ENCODE data around the gene TATDN2.

TATDN2 gene

DNA sequence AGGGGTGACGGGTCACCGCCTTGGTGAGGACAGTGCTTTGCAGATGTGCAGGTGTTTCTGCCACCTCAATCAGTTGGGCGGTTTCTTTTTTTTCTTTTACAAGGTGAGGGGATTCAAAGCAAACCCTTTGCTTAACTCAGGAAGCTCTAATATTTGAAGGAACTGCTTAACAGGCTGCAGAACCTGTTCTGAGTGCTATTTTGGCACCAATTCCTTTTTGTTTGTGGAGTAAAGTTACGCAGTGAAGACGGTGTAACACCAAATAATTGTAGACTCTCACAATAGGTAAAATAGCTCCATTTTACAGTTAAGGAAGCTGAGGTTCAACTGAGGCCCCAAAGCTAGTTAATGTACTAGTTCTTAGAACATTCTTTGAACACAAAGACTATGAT is 37.9 kb downstream of the TATDN2 start:
- TF ChIP-seq PATZ1 (CRISPR knock-in tag; IDR thresholded peaks at IDR 0.05; ENCODE audit: borderline replicate concordance) (no peak), ZFP3 (CRISPR knock-in tag; IDR thresholded peaks at IDR 0.05) (no peak), ZNF565 (CRISPR knock-in tag; conservative IDR thresholded peaks at IDR 0.05; ENCODE audit: low read depth) (no peak), GLIS3 (CRISPR knock-in tag; IDR thresholded peaks at IDR 0.05) (no peak), RARB (CRISPR knock-in tag; IDR thresholded peaks at IDR 0.05) (no peak), CSDC2 (CRISPR knock-in tag; IDR thresholded peaks at IDR 0.05) (no peak), TCF4 (CRISPR knock-in tag; IDR thresholded peaks at IDR 0.05; ENCODE audit: borderline replicate concordance) (no peak), ESRRG (CRISPR knock-in tag; IDR thresholded peaks at IDR 0.05) (no peak), TOX (CRISPR knock-in tag; IDR thresholded peaks at IDR 0.05; ENCODE audit: borderline replicate concordance) (no peak), ZNF8 (CRISPR knock-in tag; IDR thresholded peaks at IDR 0.05) (no peak), SNAI2 (CRISPR knock-in tag; IDR thresholded peaks at IDR 0.05) (no peak), OSR1 (CRISPR knock-in tag; IDR thresholded peaks at IDR 0.05) (no peak), PPARA (CRISPR knock-in tag; IDR thresholded peaks at IDR 0.05; ENCODE audit: borderline replicate concordance) (no peak), BACH2 (CRISPR knock-in tag; IDR thresholded peaks at IDR 0.05; ENCODE audit: borderline replicate concordance) (no peak), ARNTL (CRISPR knock-in tag; IDR thresholded peaks at IDR 0.05; ENCODE audit: borderline replicate concordance, low read depth) (no peak)
- TF ChIP-seq, protein P1, sequence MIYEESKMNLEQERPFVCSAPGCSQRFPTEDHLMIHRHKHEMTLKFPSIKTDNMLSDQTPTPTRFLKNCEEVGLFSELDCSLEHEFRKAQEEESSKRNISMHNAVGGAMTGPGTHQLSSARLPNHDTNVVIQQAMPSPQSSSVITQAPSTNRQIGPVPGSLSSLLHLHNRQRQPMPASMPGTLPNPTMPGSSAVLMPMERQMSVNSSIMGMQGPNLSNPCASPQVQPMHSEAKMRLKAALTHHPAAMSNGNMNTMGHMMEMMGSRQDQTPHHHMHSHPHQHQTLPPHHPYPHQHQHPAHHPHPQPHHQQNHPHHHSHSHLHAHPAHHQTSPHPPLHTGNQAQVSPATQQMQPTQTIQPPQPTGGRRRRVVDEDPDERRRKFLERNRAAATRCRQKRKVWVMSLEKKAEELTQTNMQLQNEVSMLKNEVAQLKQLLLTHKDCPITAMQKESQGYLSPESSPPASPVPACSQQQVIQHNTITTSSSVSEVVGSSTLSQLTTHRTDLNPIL (CRISPR knock-in tag; IDR thresholded peaks at IDR 0.05; ENCODE audit: low read depth), result no peak
- no peak for ATAC-seq

DNA sequence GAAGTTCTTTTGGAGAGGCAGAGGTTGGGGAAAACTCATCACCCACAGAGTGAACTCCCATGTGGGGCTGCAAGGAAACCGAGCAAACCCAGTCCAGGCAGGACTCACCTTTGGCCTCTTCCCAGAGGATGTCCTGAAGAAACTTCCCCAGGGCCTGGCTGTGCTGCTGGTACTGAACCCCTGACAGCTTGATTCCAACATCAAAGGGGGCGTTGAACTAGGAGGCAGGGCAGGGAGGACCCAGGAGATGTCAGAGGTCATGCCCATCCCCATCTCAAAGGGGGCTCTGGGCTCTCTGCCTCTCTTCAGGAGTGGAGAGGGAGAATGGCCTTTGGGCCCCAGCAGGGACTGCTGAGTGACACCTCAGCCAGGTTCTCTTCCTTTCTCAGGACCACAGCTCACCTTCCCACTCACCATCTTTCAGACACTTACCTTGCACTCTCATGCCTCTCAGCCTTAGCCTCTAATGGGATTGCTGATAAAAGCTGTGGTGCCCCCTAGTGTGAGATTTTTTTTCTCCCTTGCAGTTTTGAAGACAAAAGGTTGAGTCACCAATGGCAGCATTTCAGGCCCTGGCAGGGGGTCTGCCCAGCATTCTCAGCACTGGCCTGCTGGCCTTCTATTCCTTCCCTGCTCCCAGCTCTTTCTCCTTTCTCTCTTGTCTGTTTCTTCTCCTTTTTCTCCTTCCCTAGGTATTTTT is 38.5 kb downstream of the TATDN2 start:
- peak; percentile 88 for ATAC-seq
- no peak for TF ChIP-seq ZFP3 (CRISPR knock-in tag; IDR thresholded peaks at IDR 0.05)

DNA sequence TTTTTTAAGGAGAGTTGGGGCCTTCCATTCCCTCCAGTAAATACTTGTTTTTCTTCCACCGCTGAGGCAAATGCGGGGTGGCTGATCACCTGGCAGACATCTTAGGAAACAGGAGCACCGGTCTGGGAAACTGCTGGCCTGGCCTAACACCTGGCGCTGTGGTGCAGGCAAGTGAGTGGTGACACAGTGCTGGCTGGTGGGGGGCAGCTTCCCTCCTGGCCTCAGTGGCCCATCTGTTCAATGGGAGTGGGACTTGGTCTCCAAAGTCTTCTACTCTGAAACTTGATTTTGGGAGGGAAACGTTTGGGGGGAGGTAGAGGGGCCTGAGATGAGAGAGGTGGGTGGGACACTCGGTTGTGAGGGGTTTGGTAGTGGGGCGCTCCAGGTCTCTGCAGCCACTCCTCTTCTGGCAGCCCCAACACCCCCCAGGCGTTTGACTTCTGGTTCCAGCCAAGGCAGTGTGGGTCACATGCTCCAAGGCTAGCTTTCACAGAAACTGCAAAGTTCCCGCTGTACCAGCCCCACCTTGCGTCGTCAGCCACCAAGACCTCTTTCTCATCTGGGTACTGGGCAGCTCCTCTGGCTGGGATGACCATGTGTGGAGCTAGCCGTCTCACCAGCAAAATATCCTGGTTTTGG is 39.8 kb downstream of the TATDN2 start:
- no peak for ATAC-seq
- TF ChIP-seq ZNF8 (CRISPR knock-in tag; IDR thresholded peaks at IDR 0.05), result no peak
- no peak for TF ChIP-seq RARB (CRISPR knock-in tag; IDR thresholded peaks at IDR 0.05)
- no peak for TF ChIP-seq BACH2 (CRISPR knock-in tag; IDR thresholded peaks at IDR 0.05; ENCODE audit: borderline replicate concordance)
- no peak for TF ChIP-seq PATZ1 (CRISPR knock-in tag; IDR thresholded peaks at IDR 0.05; ENCODE audit: borderline replicate concordance)
- no peak for TF ChIP-seq PPARA (CRISPR knock-in tag; IDR thresholded peaks at IDR 0.05; ENCODE audit: borderline replicate concordance)
- no peak for TF ChIP-seq ARNTL (CRISPR knock-in tag; IDR thresholded peaks at IDR 0.05; ENCODE audit: borderline replicate concordance, low read depth)

GRCh38 chr3:10288575-10288960 is 40.3 kb downstream of the TATDN2 start:
- no peak for ATAC-seq
- no peak for TF ChIP-seq ZNF70 (CRISPR knock-in tag; IDR thresholded peaks at IDR 0.05)
- no peak for TF ChIP-seq ZNF8 (CRISPR knock-in tag; IDR thresholded peaks at IDR 0.05)
- TF ChIP-seq CSRNP3 (CRISPR knock-in tag; IDR thresholded peaks at IDR 0.05), result no peak
- no peak for TF ChIP-seq TOX (CRISPR knock-in tag; IDR thresholded peaks at IDR 0.05; ENCODE audit: borderline replicate concordance)
- no peak for TF ChIP-seq ISL1 (CRISPR knock-in tag; IDR thresholded peaks at IDR 0.05)
- TF ChIP-seq ZNF565 (CRISPR knock-in tag; conservative IDR thresholded peaks at IDR 0.05; ENCODE audit: low read depth), result no peak
- no peak for TF ChIP-seq ZC3H10 (CRISPR knock-in tag; IDR thresholded peaks at IDR 0.05)
- TF ChIP-seq RARB (CRISPR knock-in tag; IDR thresholded peaks at IDR 0.05), result no peak
- TF ChIP-seq BACH2 (CRISPR knock-in tag; IDR thresholded peaks at IDR 0.05; ENCODE audit: borderline replicate concordance), result no peak
- no peak for TF ChIP-seq CSDC2 (CRISPR knock-in tag; IDR thresholded peaks at IDR 0.05)
- TF ChIP-seq ARNTL (CRISPR knock-in tag; IDR thresholded peaks at IDR 0.05; ENCODE audit: borderline replicate concordance, low read depth), result no peak
- TF ChIP-seq TSHZ2 (CRISPR knock-in tag; IDR thresholded peaks at IDR 0.05), result no peak
- no peak for TF ChIP-seq ESRRG (CRISPR knock-in tag; IDR thresholded peaks at IDR 0.05)
- TF ChIP-seq PATZ1 (CRISPR knock-in tag; IDR thresholded peaks at IDR 0.05; ENCODE audit: borderline replicate concordance), result no peak
- no peak for TF ChIP-seq TCF4 (CRISPR knock-in tag; IDR thresholded peaks at IDR 0.05; ENCODE audit: borderline replicate concordance)
- TF ChIP-seq SNAI2 (CRISPR knock-in tag; IDR thresholded peaks at IDR 0.05), result no peak
- TF ChIP-seq PPARA (CRISPR knock-in tag; IDR thresholded peaks at IDR 0.05; ENCODE audit: borderline replicate concordance), result no peak
- TF ChIP-seq ZFP3 (CRISPR knock-in tag; IDR thresholded peaks at IDR 0.05), result no peak

Measured in SK-N-SH treated with all-trans-retinoic acid at 6 μM for 48 hours (cell line).